HEK293T (cell line): ENCODE measurements around the gene RNF220.
A peak's percentile ranks its signal among the peaks of the same experiment; 100 is the strongest.

Experiments
- CTCF ChIA-PET: fragments of 350-600 bp; formaldehyde crosslinking; extraction: SDS; loops from one replicate; lab custom pipeline; 2021; ENCODE audit warnings: antibody characterized with exemption, inconsistent platforms; lab: Yijun Ruan, JAX
- POLR2A ChIA-PET: fragments of 350-600 bp; formaldehyde crosslinking; extraction: SDS; loops from one replicate; lab custom pipeline; 2020; ENCODE audit warnings: antibody characterized with exemption, inconsistent platforms; lab: Yijun Ruan, JAX
- DNase-seq: peaks from one replicate; pipeline ENCODE4 v3.0.0; 2012; ENCODE audit warnings: mixed read lengths; ENCODE audit errors: extremely low spot score
- ARNT ChIP-seq: fragments of 450-650 bp; IDR thresholded peaks from 2 replicates; pipeline ENCODE4 v1.6.1; 2017; ENCODE audit warnings: mild to moderate bottlenecking
- BHLHE40 ChIP-seq: fragments of 450-650 bp; IDR thresholded peaks from 2 replicates; pipeline ENCODE4 v1.6.1; 2016; ENCODE audit warnings: mild to moderate bottlenecking, moderate library complexity, borderline replicate concordance
- CTBP1 ChIP-seq: fragments of 450-650 bp; IDR thresholded peaks from 2 replicates; pipeline ENCODE4 v1.6.1; 2016; ENCODE audit warnings: borderline replicate concordance
- ELF4 ChIP-seq: fragments of 450-650 bp; IDR thresholded peaks from 2 replicates; pipeline ENCODE4 v1.6.1; 2017; ENCODE audit warnings: antibody characterized with exemption
- FOXA1 ChIP-seq: fragments of 450-650 bp; IDR thresholded peaks from 2 replicates; pipeline ENCODE4 v1.6.1; 2016; ENCODE audit warnings: mild to moderate bottlenecking
- FOXK2 ChIP-seq: fragments of 450-650 bp; IDR thresholded peaks from 2 replicates; pipeline ENCODE4 v1.6.1; 2016; ENCODE audit warnings: mild to moderate bottlenecking
- FOXM1 ChIP-seq: fragments of 450-650 bp; IDR thresholded peaks from 2 replicates; pipeline ENCODE4 v1.6.1; 2017; ENCODE audit warnings: mild to moderate bottlenecking, borderline replicate concordance
- HDGF ChIP-seq: fragments of 450-650 bp; IDR thresholded peaks from 2 replicates; pipeline ENCODE4 v1.6.1; 2017; ENCODE audit warnings: antibody characterized with exemption, borderline replicate concordance
- L3MBTL2 ChIP-seq: fragments of 450-650 bp; conservative IDR thresholded peaks from 2 replicates; pipeline ENCODE4 v1.6.1; 2016; ENCODE audit warnings: mild to moderate bottlenecking
- LEF1 ChIP-seq: fragments of 450-650 bp; IDR thresholded peaks from 2 replicates; pipeline ENCODE4 v1.6.1; 2017; ENCODE audit warnings: mild to moderate bottlenecking, borderline replicate concordance
- NFRKB ChIP-seq: fragments of 450-650 bp; IDR thresholded peaks from 2 replicates; pipeline ENCODE4 v1.6.1; 2016; ENCODE audit warnings: mild to moderate bottlenecking, moderate library complexity
- SP1 ChIP-seq: fragments of 450-650 bp; IDR thresholded peaks from 2 replicates; pipeline ENCODE4 v1.6.1; 2017
- SUZ12 ChIP-seq: fragments of 450-650 bp; IDR thresholded peaks from 2 replicates; pipeline ENCODE4 v1.6.1; 2016; ENCODE audit warnings: mild to moderate bottlenecking
- TARDBP ChIP-seq: fragments of 450-650 bp; IDR thresholded peaks from 2 replicates; pipeline ENCODE4 v1.6.1; 2016
- ZNF384 ChIP-seq: fragments of 450-650 bp; IDR thresholded peaks from 2 replicates; pipeline ENCODE4 v1.6.1; 2016
- TF ChIP-seq, protein P1 (sequence below): fragments of 450-650 bp; IDR thresholded peaks from 2 replicates; pipeline ENCODE4 v1.6.1; 2016

Gene RNF220

DNA sequence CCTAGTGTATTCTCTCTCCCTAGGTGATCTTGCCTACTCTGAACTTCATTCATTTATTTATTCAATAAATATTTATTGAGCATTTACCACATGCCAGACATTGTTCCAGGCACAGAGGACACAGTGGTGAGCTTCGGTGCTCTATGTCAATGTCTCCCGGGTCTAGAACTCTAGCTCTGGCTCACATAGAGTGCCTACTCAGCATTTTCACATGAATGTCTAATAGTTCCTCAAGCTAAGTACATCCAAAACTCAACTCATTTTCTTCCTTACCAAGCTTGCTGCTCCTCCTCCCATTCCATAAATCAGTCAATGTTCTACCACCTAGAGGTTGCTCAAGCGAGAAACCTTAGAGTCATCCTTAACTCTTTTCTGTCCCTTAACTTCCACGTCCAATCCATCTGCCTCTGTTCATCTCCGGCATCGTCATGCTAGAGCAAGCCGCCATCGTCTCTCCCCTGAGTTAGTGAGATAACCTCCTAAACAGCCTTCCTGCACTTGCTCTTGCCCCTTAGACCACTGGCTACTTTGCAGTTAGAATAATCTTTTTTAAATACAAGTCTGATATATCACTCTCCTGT lies 201.7 kb downstream of the RNF220 start:
- TF ChIP-seq FOXK2: no peak
- TF ChIP-seq ZNF384: no peak
- TF ChIP-seq FOXM1: no peak
- no peak for TF ChIP-seq LEF1
- TF ChIP-seq, protein P1, sequence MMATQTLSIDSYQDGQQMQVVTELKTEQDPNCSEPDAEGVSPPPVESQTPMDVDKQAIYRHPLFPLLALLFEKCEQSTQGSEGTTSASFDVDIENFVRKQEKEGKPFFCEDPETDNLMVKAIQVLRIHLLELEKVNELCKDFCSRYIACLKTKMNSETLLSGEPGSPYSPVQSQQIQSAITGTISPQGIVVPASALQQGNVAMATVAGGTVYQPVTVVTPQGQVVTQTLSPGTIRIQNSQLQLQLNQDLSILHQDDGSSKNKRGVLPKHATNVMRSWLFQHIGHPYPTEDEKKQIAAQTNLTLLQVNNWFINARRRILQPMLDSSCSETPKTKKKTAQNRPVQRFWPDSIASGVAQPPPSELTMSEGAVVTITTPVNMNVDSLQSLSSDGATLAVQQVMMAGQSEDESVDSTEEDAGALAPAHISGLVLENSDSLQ: 0 out of 2 replicates have a peak, but pooled peaks have one; percentile 6
- CTCF ChIA-PET: interaction anchor here (3.5 kb wide), 1 partner anchor 46 kb away, joined by 26 read pairs; no protein-coding TSS in a partner anchor
- DNase-seq: no peak
- POLR2A ChIA-PET: interaction anchor here (0.8 kb wide), 1 partner anchor 25 kb away, joined by 3 read pairs; no protein-coding TSS in a partner anchor

DNA sequence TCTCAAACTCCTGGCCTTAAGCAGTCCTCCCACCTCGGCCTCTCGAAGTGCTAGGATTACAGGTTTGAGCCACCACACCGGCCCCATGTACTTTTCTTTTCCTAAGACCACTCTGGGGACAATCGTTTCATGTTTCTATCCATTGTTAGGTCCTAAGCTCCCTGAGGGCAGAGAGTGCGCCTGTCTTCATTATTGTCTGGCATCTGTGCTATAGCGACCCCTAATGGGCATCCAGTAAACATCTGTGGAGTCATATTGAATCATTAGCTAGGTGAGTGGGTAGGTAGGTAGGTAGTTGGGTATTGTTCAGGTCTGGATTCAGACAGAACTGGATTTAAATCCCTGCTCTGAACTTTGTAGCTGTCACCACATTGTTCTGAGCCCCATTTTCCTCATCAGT lies 203.1 kb downstream of the RNF220 start:
- POLR2A ChIA-PET: interaction anchor here (4.2 kb wide), 1 partner anchor 25 kb away, joined by 47 read pairs; no protein-coding TSS in a partner anchor

DNA sequence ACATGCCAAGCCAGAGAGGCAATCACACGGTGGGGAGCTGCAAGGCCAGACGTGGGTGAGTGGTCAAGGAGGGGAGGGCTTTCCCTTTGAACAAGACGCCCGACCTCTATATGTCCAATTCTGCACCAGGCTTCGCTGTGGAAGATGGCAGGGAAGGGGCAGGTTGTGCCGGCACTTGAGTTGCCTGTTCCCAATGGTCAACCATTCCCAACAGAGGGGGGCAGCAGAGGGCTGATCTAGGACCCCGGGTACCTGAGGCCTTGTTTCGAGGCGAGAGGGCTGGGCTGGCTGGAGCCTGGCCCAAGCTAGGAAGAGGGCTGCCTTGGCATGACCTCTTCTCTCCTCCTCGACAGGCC lies 204.3 kb downstream of the RNF220 start:
- ChIA-PET POLR2A (interaction anchor here (2.7 to 4.2 kb wide), 3 partner anchors 23 to 112 kb away, joined by 9 to 47 read pairs (median 20); no protein-coding TSS in a partner anchor), CTCF (interaction anchor here (0.5 to 3.5 kb wide), 8 partner anchors 15 to 294 kb away, joined by 3 to 26 read pairs (median 6); no protein-coding TSS in a partner anchor)
- TF ChIP-seq L3MBTL2 (no peak; the same call in 1 of the 2 replicates), FOXK2 (no peak), NFRKB (no peak), HDGF (no peak), LEF1 (no peak), SP1 (no peak), FOXA1 (no peak), ZNF384 (no peak), BHLHE40 (no peak), CTBP1 (no peak), TARDBP (no peak), ARNT (no peak), SUZ12 (no peak), ELF4 (no peak), FOXM1 (no peak)
- TF ChIP-seq, protein P1: no peak
- DNase-seq: peak; percentile 56

More for the DNA sequence above, 203.1 kb downstream of the RNF220 start:
- DNase-seq: no peak
- CTCF ChIA-PET: interaction anchor here (0.8 to 3.5 kb wide), 5 partner anchors 13 to 44 kb away, joined by 3 to 26 read pairs (median 7); no protein-coding TSS in a partner anchor
- TF ChIP-seq NFRKB: no peak
- no peak for TF ChIP-seq ZNF384
- no peak for TF ChIP-seq HDGF
- no peak for TF ChIP-seq SP1
- TF ChIP-seq TARDBP: no peak
- TF ChIP-seq FOXA1: no peak
- TF ChIP-seq SUZ12: no peak
- no peak for TF ChIP-seq ELF4
- no peak for TF ChIP-seq FOXK2
- TF ChIP-seq LEF1: no peak
- no peak for TF ChIP-seq BHLHE40
- no peak for TF ChIP-seq FOXM1
- no peak for TF ChIP-seq CTBP1
- no peak for TF ChIP-seq L3MBTL2
- TF ChIP-seq ARNT: no peak
- TF ChIP-seq, protein P1: no peak

DNA sequence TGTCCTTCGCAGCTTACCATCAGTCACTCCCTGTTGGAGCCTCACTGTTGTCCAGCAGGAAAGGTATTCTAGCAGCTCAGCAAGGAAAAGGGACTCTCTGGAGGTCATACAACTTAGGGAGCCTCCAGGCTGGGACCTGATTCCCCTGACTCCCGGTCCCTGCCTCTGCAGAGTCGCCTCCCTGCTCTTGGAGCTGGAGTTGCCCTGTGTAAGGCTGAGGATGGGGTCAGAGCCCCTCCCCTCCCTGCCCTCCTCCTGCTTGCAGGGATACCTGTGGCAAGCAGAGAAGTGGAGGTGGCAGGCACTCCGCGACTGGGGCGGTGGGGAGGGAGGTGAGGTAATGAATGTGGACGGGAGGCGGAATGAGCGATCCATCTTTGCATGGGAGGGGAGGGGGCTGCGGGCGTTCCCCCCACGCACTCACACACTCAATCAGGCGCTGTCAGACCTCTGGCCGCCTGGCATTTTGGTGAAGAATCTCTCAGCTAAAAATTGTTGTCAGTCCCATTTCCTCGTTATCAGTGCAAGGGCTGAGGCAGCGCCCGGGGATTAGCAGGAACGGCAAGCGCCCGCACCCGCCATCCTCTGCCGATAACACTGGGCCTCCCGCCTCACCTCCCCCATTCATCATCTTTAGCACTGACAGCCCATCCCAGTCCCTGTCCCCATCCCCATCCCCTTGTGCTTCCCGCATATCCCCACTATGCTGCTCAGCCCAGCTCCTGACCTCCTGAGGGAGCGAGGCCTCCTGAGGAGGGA lies 204.9 kb downstream of the RNF220 start:
- ChIA-PET POLR2A (interaction anchor here (0.9 to 4.2 kb wide), 5 partner anchors 23 to 112 kb away, joined by 3 to 47 read pairs (median 9); no protein-coding TSS in a partner anchor), CTCF (interaction anchor here (0.6 to 3.5 kb wide), 8 partner anchors 15 to 295 kb away, joined by 3 to 26 read pairs (median 6); no protein-coding TSS in a partner anchor)
- DNase-seq: no peak
- no peak for TF ChIP-seq CTBP1
- TF ChIP-seq, protein P1: peak; percentile 95

DNA sequence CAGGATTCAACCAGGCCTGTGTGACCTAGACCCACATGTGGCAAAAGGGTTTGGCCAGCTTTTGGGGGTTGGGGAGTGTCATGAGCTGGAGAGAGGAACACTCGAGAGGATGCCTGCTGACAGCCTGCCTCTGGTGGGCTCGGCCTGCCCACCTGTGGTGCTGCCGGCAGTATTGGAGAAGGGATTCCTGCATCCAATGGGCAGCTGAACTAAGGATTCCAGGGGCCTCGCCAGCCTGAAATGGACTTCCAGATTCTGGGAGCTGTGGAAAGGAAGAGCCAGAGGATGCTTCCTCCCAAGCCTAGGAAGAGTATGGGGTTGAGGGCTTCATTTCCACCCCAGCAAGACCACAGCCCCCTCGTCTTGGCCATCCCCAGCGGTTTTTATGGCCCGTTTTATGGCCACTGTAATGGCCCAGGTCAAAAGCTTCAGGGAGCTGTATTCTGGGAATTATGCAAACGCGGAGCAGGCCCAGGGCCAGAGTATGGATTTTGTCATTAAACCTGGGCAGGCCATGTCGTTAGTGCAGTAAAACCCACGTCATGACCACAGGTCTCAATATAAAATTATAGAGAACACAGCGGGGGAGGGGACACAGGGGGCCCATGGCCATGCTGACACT lies 205.6 kb downstream of the RNF220 start:
- DNase-seq: peak; percentile 45
- POLR2A ChIA-PET: interaction anchor here (0.9 to 4.2 kb wide), 6 partner anchors 22 to 111 kb away, joined by 3 to 47 read pairs (median 6); no protein-coding TSS in a partner anchor
- TF ChIP-seq SUZ12 (no peak), CTBP1 (peak; percentile 42; the same call in 1 of the 2 replicates)

More for the DNA sequence above, 205.6 kb downstream of the RNF220 start:
- CTCF ChIA-PET: interaction anchor here (0.8 to 3.5 kb wide), 5 partner anchors 15 to 42 kb away, joined by 3 to 26 read pairs (median 8); no protein-coding TSS in a partner anchor
